HFFc6 (cell line): ENCODE measurements around the gene TAS1R2. TPM values are rescaled to one million over a fixed set of nuclear protein-coding genes. Genes with fewer than 3 reads are reported as not detected.

Experiments
- DNase-seq: peaks from one replicate; pipeline ENCODE4 v3.0.0-alpha.2; 2018
- H3K27ac Mint-ChIP-seq: 2 replicates; pipeline ENCODE4 v1.8.0; 2020; ENCODE audit warnings: mild to moderate bottlenecking, mixed read lengths
- H3K27me3 Mint-ChIP-seq: 2 replicates; pipeline ENCODE4 v1.8.0; 2021; ENCODE audit warnings: mild to moderate bottlenecking, moderate library complexity, mixed read lengths; ENCODE audit not compliant: insufficient read depth
- H3K36me3 Mint-ChIP-seq: 2 replicates; pipeline ENCODE4 v1.8.0; 2021; ENCODE audit warnings: low read depth, mixed read lengths
- H3K4me1 Mint-ChIP-seq: 2 replicates; pipeline ENCODE4 v1.8.0; 2020; ENCODE audit warnings: low read depth, mixed read lengths
- H3K4me3 Mint-ChIP-seq: 2 replicates; pipeline ENCODE4 v1.8.0; 2020; ENCODE audit warnings: mild to moderate bottlenecking, moderate library complexity, mixed read lengths
- H3K9me3 Mint-ChIP-seq: 2 replicates; pipeline ENCODE4 v1.8.0; 2020; ENCODE audit warnings: mild to moderate bottlenecking, mixed read lengths
- microRNA-seq: library from miRNA; unstranded; fragments of <30 nt; microRNA quantifications from one replicate; pipeline ENCODE4, GENCODE V29; 2019
- total RNA-seq, 6 experiments: library from RNA; stranded (reverse); fragmentation: NEBNext Ultra II Directional; extraction: Animal tissue kit (Norgen Biotek cat#: 25700); gene quantifications; 2 replicates in 1 of 6; 3 replicates in 5 of 6; pipeline ENCODE4 v1.2.3, GENCODE V29; 2021
- TF ChIP-seq, protein P1 (sequence below): fragments of 200-600 bp; sonication (generic); IDR thresholded peaks from 2 replicates; pipeline ENCODE4 v1.5.0; 2021; ENCODE audit warnings: antibody characterized with exemption, mild to moderate bottlenecking

Gene TAS1R2
- total RNA-seq, 6 experiments from 2014 or later, result not detected

DNA sequence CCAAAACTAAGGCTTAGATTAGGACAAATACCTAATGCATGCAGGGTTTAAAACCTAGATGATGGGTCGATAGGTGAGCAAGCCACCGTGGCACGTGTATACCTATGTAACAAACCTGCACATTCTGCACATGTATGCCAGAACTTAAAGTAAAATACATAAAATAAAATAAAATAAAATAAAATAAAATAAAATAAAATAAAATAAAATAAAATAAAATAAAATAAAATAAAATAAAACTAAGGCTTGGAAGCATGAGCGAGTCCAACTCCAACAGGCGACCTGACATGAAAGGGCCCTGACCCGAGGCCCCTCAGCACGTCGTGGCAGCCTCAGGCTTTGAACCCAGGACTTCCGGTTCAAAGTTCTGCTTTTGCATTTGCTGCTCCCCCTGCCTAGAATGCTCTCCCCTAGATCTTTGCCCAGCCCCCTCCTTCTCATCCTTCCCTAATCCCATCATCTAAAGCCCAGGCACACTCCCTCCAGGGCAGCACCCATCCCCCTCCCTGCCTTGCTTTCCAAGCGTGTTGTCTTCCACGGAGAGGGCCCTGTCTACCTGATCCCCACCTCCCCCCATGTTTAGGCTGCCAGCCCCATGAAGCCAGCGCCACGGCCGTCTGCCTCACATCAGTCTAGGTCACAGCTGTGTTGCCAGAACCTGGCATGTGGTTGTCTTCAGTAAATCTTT, 64.3 kb downstream of the TAS1R2 start:
- H3K9me3 Mint-ChIP-seq, result no peaks in the 10 kb centered on the region
- H3K27me3 Mint-ChIP-seq, result peaks cover 31% of the 10 kb centered on the region
- H3K27ac Mint-ChIP-seq, result no peak overlapping the region
- no peak for DNase-seq
- no peak overlapping the region for H3K4me3 Mint-ChIP-seq
- TF ChIP-seq, protein P1, sequence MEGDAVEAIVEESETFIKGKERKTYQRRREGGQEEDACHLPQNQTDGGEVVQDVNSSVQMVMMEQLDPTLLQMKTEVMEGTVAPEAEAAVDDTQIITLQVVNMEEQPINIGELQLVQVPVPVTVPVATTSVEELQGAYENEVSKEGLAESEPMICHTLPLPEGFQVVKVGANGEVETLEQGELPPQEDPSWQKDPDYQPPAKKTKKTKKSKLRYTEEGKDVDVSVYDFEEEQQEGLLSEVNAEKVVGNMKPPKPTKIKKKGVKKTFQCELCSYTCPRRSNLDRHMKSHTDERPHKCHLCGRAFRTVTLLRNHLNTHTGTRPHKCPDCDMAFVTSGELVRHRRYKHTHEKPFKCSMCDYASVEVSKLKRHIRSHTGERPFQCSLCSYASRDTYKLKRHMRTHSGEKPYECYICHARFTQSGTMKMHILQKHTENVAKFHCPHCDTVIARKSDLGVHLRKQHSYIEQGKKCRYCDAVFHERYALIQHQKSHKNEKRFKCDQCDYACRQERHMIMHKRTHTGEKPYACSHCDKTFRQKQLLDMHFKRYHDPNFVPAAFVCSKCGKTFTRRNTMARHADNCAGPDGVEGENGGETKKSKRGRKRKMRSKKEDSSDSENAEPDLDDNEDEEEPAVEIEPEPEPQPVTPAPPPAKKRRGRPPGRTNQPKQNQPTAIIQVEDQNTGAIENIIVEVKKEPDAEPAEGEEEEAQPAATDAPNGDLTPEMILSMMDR, result no peak
- H3K4me1 Mint-ChIP-seq, result no peaks in the 10 kb centered on the region
- no peaks in the 10 kb centered on the region for H3K36me3 Mint-ChIP-seq

DNA sequence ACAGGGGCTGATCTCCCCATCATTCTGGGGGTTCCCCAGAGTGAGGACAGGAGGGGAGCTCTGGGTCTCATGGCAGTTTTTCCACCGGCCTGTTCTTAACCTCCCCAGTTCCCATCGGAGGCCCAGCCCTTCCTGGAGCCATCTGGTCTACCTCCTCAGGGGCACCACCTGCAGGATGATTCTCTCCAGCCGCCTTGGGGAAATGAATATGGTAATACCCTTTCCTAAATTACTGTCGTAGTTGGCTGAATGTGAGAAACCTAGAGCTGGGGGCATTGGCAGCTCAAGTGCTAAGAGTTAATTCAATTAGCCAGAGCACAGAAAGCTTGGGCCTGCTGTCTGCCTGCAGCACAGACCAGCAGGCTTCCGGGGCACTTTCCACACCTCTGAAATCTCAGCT, 64.9 kb downstream of the TAS1R2 start:
- no peak for DNase-seq
- Mint-ChIP-seq H3K4me1 (no peaks in the 10 kb centered on the region), H3K27me3 (peaks cover 35% of the 10 kb centered on the region), H3K9me3 (no peaks in the 10 kb centered on the region), H3K27ac (no peak overlapping the region), H3K36me3 (no peaks in the 10 kb centered on the region), H3K4me3 (no peak overlapping the region)
- TF ChIP-seq, protein P1, result peak; percentile 17; the same call in 1 of the 2 replicates

DNA sequence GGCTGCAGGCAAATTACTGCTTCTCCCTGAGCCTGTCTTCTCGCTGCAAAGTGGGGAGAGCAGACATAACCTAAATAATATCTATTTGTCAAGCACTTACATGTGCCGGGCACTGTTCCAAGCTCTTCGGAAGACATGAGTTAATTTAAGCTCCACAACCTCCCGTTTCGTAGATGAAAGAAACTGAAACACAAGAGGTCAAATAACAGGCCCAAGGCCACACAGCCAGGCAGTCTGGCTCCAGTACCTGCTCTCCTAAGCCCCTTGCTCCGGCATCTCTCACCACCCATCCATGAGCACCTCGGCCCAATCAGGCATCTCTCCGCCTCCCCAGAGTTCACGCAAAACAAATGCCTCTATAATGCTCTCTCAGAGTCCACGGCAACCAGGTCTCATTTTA, 65.4 kb downstream of the TAS1R2 start:
- Mint-ChIP-seq H3K27me3 (peaks cover 37% of the 10 kb centered on the region), H3K36me3 (no peaks in the 10 kb centered on the region), H3K27ac (no peak overlapping the region), H3K4me3 (no peak overlapping the region), H3K4me1 (no peaks in the 10 kb centered on the region), H3K9me3 (no peaks in the 10 kb centered on the region)
- DNase-seq, result no peak
- TF ChIP-seq, protein P1, result no peak

DNA sequence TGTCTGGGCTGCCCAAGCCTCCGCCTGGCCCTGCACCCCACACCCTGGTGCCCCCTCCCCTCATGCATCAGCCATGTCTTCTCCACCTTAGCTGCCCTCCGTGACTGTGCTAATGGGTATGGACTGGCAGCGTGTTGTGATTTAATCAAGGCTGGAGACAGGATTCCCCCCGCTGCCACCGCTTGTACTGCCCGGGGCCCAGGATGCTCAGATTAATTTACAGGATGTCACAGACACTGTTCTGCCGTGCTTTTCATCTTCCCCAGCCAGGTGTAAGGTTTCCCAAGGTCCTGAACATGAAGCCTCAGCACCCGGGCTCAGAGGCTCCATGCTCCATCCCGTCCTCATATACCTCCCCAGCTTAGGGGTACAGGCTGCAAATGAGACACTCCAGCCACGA, 66.3 kb downstream of the TAS1R2 start:
- TF ChIP-seq, protein P1, result no peak
- H3K4me3 Mint-ChIP-seq, result no peak overlapping the region
- H3K9me3 Mint-ChIP-seq, result no peaks in the 10 kb centered on the region
- no peak for DNase-seq
- no peaks in the 10 kb centered on the region for H3K4me1 Mint-ChIP-seq
- H3K27me3 Mint-ChIP-seq, result peaks cover 37% of the 10 kb centered on the region
- H3K36me3 Mint-ChIP-seq, result no peaks in the 10 kb centered on the region
- no peak overlapping the region for H3K27ac Mint-ChIP-seq

DNA sequence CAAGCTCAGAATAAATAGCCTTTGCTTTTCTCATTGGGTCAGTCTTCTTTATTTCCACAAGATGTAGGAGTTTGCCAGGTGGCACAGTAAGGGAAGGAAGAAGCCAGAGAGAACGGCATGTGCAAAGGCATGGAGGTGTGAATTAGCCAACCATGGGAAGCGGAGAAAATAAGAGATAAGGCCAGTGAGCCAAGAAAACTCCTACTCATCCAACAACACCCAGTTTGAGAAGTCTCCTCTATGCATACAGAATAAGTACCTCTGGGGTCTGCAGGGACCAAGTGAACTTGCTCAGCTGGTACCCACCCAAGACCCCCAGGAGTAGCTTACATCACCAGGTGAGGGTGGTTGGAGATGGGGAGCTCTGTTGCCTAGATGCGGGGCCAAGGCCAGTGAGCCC, 66.7 kb downstream of the TAS1R2 start:
- H3K36me3 Mint-ChIP-seq, result no peaks in the 10 kb centered on the region
- no peak for DNase-seq
- no peaks in the 10 kb centered on the region for H3K9me3 Mint-ChIP-seq
- no peak overlapping the region for H3K27ac Mint-ChIP-seq
- H3K4me1 Mint-ChIP-seq, result no peaks in the 10 kb centered on the region
- H3K4me3 Mint-ChIP-seq, result no peak overlapping the region
- H3K27me3 Mint-ChIP-seq, result peaks cover 37% of the 10 kb centered on the region
- TF ChIP-seq, protein P1, result no peak

Small RNA genes within 50 kb of the gene (microRNA-seq; reads per million reads assigned to microRNA genes)
- not detected for gene MIR1290
- 3.1 reads per million for gene MIR4695

Other genes with a start within 250 kb of the TAS1R2 start
- gene PAX7, start 228.8 kb downstream of the TAS1R2 start, total RNA-seq, result not detected
- gene ALDH4A1, start 42.9 kb upstream of the TAS1R2 start, total RNA-seq, result 10 to 100 TPM; 18.3 to 24.1 (median 20.2) TPM
- gene IFFO2, start 97.0 kb upstream of the TAS1R2 start, total RNA-seq, result 10 to 100 TPM; 19.9 to 28.9 (median 21.0) TPM